LHCN-M2 (cell line): ENCODE results near the gene TTC33. TPM values are rescaled to one million over a fixed set of nuclear protein-coding genes. Genes with fewer than 3 reads are reported as not detected.

ENCODE experiments used
- DNase-seq: peaks from one replicate; pipeline ENCODE4 v3.0.0-alpha.2; 2012; ENCODE audit warnings: low read depth
- total RNA-seq: library from RNA; depleted of rRNA; stranded (reverse); fragments of >200 nt; gene quantifications from 2 replicates; pipeline ENCODE4 v1.2.3, GENCODE V29; 2014

The TTC33 gene
- total RNA-seq, 1 experiment from 2014 or later, result 13.7 TPM

GRCh38 chr5:40654377-40654991, 101.3 kb downstream of the TTC33 start:
- no peak for DNase-seq

- no peak for DNase-seq
Observed at GRCh38 chr5:40653221-40654022, 102.3 kb downstream of the TTC33 start.

- no peak for DNase-seq
Observed at GRCh38 chr5:40652441-40653220, 103.1 kb downstream of the TTC33 start.

DNA sequence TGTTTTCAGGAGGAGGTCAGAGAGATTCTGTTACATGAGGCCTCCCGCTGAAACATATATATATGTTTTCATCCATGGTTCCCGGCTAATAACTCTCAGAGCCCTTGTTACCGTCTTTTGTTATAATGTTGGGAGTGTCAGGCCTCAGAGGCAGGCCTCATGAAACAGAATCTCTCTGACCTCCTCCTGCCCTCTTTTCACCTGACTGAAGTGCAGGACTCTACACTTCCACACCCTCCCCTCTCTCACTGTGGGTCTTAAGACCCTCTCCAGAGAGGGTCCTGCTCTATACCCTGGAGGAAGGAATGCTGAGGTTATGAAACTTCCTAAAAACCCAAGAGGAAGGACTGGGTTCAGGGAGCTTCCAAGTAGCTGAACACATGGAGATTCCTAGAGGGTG, 104.6 kb downstream of the TTC33 start:
- DNase-seq, result no peak

DNA sequence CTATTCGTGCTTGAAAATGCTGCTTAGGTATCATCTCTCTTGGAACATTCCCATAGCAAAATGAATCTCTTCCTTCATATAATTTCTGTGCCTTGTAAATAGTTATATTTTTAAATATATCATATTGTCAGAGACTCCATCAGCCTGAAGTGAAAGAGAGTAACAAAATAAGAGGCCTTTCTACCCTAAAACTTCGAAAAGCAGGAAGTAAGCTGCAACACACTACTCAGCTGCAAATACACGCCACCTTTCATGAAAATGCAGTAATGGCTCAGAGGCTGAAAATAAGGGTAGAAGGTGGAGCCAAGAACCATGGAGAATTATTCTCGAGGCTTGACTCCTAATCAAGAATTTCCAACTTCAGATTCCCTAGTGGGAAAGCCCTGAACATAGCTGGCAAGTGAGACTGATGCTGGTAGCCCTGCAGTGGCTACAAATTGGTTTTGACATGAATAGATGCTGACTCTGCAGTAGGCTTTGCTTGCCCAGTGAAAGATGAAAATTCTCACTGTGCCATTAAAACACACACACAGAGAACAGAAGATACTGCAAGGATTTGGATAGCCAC, 106.2 kb downstream of the TTC33 start:
- DNase-seq, result no peak

GRCh38 chr5:40648150-40648549, 107.6 kb downstream of the TTC33 start:
- no peak for DNase-seq

DNA sequence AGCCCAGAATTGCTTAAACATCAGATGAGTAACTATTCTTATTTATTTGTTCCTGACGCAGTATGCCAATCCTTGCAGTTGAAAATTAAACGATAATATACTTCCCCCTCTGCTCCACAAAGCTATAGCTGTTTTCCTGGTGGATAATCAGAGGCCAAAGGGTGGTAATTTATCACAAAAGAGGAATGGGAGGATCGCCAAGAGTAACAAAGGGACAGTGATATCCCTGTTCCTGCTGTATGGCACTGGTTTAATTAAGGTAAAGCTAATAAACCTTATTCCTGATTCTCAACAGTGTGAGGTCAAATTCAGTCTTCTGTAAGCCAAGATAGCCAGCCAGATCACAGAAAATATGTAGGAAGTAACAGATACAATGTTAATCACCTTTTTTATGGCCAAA, 109.5 kb downstream of the TTC33 start:
- DNase-seq, result no peak

DNA sequence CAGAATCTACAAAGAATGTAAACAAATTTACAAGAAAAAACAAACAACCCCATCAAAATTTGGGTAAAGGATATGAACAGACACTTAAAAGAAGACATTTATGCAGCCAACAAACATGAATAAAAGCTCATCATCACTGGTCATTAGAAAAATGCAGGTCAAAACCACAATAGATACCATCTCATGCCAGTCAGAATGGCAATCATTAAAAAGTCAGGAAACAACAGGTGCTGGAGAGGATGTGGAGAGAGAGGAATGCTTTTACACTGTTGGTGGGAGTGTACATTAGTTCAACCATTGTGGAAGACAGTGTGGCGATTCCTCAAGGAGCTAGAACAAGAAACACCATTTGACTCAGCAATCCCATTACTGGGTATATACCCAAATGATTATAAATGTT, 116.2 kb downstream of the TTC33 start:
- peak; percentile 62 for DNase-seq

GRCh38 chr5:40634593-40634992, 121.2 kb downstream of the TTC33 start:
- DNase-seq, result no peak

- no peak for DNase-seq
Observed at GRCh38 chr5:40634154-40634553, 121.6 kb downstream of the TTC33 start.

- DNase-seq, result no peak
Observed at GRCh38 chr5:40631236-40631635, 124.5 kb downstream of the TTC33 start.

GRCh38 chr5:40630126-40630525, 125.6 kb downstream of the TTC33 start:
- no peak for DNase-seq

DNA sequence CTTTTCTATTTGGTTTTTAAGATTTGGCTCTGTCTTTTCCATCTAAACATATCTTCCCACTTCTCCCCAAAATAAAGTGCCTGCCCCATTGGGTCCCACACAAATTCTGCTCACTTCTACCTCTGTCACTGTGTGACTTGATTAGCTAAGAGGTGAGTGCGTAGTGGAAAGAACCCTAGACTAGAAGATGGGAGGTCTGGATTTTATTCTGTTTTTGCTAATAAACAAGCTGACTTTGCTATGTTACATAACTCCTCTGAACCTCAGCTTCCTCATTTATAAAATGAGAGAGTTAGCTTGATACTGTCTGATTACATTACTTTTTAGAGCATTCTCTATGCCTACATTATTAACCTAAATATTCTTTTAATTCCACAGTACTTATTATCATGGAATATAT, 127.4 kb downstream of the TTC33 start:
- no peak for DNase-seq

GRCh38 chr5:40627706-40628105, 128.1 kb downstream of the TTC33 start:
- DNase-seq, result peak; percentile 43

GRCh38 chr5:40626801-40627200, 129.0 kb downstream of the TTC33 start:
- DNase-seq, result no peak

DNA sequence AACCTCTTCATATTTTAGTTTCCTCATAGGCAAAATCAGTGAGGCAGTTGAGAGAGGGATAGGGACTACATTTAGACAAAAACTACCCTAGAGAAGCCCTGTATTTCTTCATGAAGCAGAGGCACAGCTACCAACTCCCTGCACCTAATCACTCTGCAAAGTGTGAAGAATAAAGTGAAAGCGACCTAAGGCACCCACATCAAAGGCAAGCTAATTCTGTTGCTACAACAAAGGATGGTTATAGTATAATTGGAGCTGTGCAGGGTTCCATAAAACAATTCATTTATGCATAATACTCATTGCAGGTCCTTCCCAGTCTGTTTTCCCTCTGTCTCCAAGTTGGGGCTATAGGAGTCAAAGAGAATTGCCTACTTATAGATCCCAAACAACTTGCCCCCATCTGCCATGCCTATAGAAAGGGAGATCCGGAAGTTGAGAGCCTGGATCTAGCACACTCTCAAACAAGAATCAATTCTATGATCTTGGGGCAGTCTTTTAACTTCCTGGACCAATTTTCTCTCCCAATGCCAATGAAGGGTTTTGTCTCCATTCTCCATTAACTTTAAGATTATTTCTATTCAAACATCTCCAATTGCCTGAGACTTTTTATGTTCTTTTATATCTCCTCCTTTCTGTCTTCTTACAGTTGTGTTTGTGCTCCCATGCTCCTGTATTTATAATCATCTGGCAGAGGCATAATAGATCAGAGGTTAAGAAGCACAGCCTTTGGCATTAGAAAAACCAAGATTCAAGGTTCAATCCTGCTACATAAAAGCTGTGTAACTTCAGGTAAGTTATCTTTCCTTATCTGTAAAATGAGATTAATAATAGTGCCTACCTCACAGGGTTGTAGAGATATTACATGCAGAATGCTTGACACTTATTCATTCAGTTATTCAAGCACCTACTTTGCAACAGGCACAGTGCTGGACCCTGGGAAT, 132.0 kb downstream of the TTC33 start:
- DNase-seq, result no peak

DNA sequence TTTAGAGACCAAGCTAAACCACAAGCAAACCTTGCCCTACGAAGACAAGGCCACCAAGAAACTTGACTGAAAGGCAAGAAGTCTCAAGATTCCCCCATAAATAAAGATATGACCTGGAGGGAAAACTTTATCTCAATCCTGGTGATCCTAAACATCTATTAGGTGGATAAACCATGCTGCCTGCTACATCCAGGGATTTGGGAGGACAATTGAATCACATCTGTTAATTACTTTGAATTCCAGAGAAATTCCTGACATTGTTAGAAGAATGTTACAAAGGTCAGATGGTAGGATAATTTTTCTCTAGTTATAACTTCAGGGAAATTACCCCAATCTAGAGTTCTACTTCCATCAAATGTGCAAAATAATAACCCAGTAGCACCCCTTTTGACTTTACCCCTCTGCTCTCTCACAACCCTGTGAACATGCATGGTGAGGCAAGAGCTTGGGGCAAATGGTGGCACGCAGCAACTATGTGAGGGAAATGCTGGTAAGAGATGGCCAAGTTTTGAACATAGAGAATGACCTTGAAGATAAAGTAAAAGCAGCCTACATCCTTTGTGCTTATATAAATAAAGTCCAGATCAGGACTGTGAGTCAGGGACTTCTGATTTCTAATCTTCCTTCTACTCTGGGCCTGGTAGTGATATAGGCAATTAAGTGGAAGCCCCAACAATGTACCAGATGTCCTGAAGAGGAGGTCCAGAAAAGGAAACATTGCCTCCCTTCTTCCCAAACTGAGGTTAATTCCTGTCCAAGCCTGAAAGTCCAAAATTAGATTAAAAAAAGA, 133.1 kb downstream of the TTC33 start:
- DNase-seq, result no peak

DNA sequence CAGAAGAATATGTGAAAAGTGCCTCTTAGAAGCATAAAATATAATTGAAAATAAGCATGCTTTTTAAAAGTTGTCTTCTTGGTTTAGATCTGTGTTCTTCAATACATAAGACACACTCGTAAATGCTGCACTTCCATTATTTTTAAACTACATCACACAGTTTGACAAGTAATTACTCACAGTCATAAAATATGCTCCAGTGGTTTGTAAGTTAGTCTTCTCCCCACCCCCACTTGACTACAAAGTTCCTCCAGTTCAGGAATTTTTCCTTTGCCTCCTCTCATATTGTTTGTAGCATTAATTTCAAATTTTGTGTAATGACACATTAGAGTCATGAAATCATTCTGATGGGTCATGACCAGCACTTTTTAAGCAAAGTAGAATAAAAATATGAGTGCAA, 136.3 kb downstream of the TTC33 start:
- peak; percentile 44 for DNase-seq

- DNase-seq, result no peak
Observed at GRCh38 chr5:40618926-40619325, 136.8 kb downstream of the TTC33 start.

GRCh38 chr5:40616781-40617180, 139.0 kb downstream of the TTC33 start:
- no peak for DNase-seq
